Keratinocyte (primary cell): ENCODE results near the gene SAMD4B. TPM values are rescaled to one million over a fixed set of nuclear protein-coding genes. Genes with fewer than 3 reads are reported as not detected.
A peak's percentile ranks its signal among the peaks of the same experiment; 100 is the strongest.

Experiments
- DNase-seq: peaks from one replicate; pipeline ENCODE4 v3.0.0-alpha.2; 2011; ENCODE audit warnings: low read depth, missing footprints, low spot score
- FAIRE-seq: peaks from 2 replicates; lab custom pipeline; 2011; peaks lifted over from hg19 to GRCh38; lab: Jason Lieb, UNC
- H2AFZ ChIP-seq: 2 replicates; pipeline ENCODE4 v1.6.0; 2012; ENCODE audit warnings: low read length, control low read depth, inconsistent platforms; ENCODE audit not compliant: control insufficient read depth
- H3K27ac ChIP-seq: 2 replicates; pipeline ENCODE4 v1.5.1; 2011; ENCODE audit warnings: low read length; ENCODE audit not compliant: control insufficient read depth, insufficient read depth
- H3K27me3 ChIP-seq: 3 replicates; pipeline ENCODE4 v1.6.0; 2011; ENCODE audit warnings: low read length; ENCODE audit not compliant: control insufficient read depth, insufficient read depth; ENCODE audit errors: extremely low read depth
- H3K36me3 ChIP-seq, 2 experiments: 2 replicates in 1 of 2; 3 replicates in 1 of 2; pipeline ENCODE4 v1.5.1; 2011; ENCODE audit warnings: low read length in 2 of 2, mild to moderate bottlenecking in 1 of 2; ENCODE audit not compliant: control insufficient read depth in 2 of 2, insufficient read depth in 2 of 2; ENCODE audit errors: extremely low read depth in 1 of 2
- H3K4me1 ChIP-seq: 3 replicates; pipeline ENCODE4 v1.5.1; 2011; ENCODE audit warnings: low read length; ENCODE audit not compliant: control insufficient read depth, insufficient read depth; ENCODE audit errors: extremely low read depth
- H3K4me2 ChIP-seq: 3 replicates; pipeline ENCODE4 v1.6.0; 2011; ENCODE audit warnings: low read depth, low read length; ENCODE audit not compliant: control insufficient read depth, insufficient read depth; ENCODE audit errors: extremely low read depth
- H3K4me3 ChIP-seq, 3 experiments: fragments of 200-600 bp in 1 of 3; sonication (generic) in 1 of 3; 2 replicates in 2 of 3; 3 replicates in 1 of 3; pipeline ENCODE4 v1.5.1; 2011 to 2016; ENCODE audit warnings: low read length in 3 of 3, mild to moderate bottlenecking in 3 of 3, control low read depth in 2 of 3, inconsistent platforms in 1 of 3, low read depth in 1 of 3, mixed read lengths in 1 of 3, mixed run types in 1 of 3, moderate library complexity in 1 of 3; ENCODE audit not compliant: control insufficient read depth in 2 of 3, insufficient read depth in 2 of 3; ENCODE audit errors: extremely low read depth in 1 of 3
- H3K79me2 ChIP-seq: 2 replicates; pipeline ENCODE4 v1.6.0; 2012; ENCODE audit warnings: low read length; ENCODE audit not compliant: control insufficient read depth, insufficient read depth
- H3K9ac ChIP-seq: 3 replicates; pipeline ENCODE4 v1.6.0; 2011; ENCODE audit warnings: low read length; ENCODE audit not compliant: control insufficient read depth, insufficient read depth; ENCODE audit errors: extremely low read depth
- H3K9me1 ChIP-seq: 3 replicates; pipeline ENCODE4 v1.6.0; 2011; ENCODE audit warnings: low read length; ENCODE audit not compliant: control insufficient read depth, insufficient read depth; ENCODE audit errors: extremely low read depth
- H3K9me3 ChIP-seq: 2 replicates; pipeline ENCODE4 v1.5.1; 2012; ENCODE audit warnings: low read depth, low read length; ENCODE audit not compliant: control insufficient read depth
- H4K20me1 ChIP-seq: 3 replicates; pipeline ENCODE4 v1.6.0; 2011; ENCODE audit warnings: low read length; ENCODE audit not compliant: control insufficient read depth, insufficient read depth; ENCODE audit errors: extremely low read depth
- CTCF ChIP-seq, 3 experiments: IDR thresholded peaks in 1 of 3; conservative IDR thresholded peaks in 1 of 3; optimal IDR thresholded peaks in 1 of 3; 2 replicates in 2 of 3; 3 replicates in 1 of 3; pipeline versions ENCODE3 to v1.5.1; 2011; ENCODE audit warnings: low read length in 3 of 3, mild to moderate bottlenecking in 3 of 3, moderate library complexity in 2 of 3, control low read depth in 1 of 3, inconsistent platforms in 1 of 3; ENCODE audit not compliant: insufficient read depth in 2 of 3; ENCODE audit errors: extremely low read depth in 1 of 3
- EZH2 ChIP-seq: IDR thresholded peaks from one replicate; pipeline ENCODE4 v1.6.1; 2012; ENCODE audit warnings: inconsistent platforms, mild to moderate bottlenecking, low read length, moderate library complexity
- dilution Hi-C: fragments of 300-500 bp; cut with MboI; formaldehyde crosslinking; loops from one replicate; pipeline ENCODE4 v1.7.0; 2020; ENCODE audit warnings: low sequenced_read_pairs; ENCODE audit not compliant: extremely low pct_ligation_motif_present
- polyA minus RNA-seq, 3 experiments: library from RNA; depleted of rRNA, polyadenylated mRNA; stranded (reverse); fragments of >200 nt; gene quantifications; 1 replicate in 1 of 3; 2 replicates in 1 of 3; 3 replicates in 1 of 3; pipeline ENCODE4 v1.2.3, GENCODE V29; 2011
- polyA plus RNA-seq, 5 experiments: library from polyadenylated mRNA; depleted of rRNA in 3 of 5; stranded (reverse) in 3 of 5; stranded (forward) in 1 of 5; unstranded in 1 of 5; fragments of >200 nt; gene quantifications; 1 replicate in 1 of 5; 2 replicates in 3 of 5; 3 replicates in 1 of 5; pipeline versions ENCODE4 v1.2.1 to v1.2.3, GENCODE V29; 2011 to 2012; ENCODE audit warnings: missing spikeins in 2 of 5, low read depth in 1 of 5, low replicate concordance in 1 of 5

The SAMD4B gene
- polyA plus RNA-seq (20.9 to 40.5 TPM (median 28.1 TPM) in 3 replicates), polyA minus RNA-seq (49.3 to 187 TPM (median 51.5 TPM) in 3 replicates)
- 25.8 TPM for polyA plus RNA-seq (2011; ENCODE audit: low read depth)
- 35.4 and 54.2 TPM in 2 replicates for polyA plus RNA-seq (2011; cell fraction: cytosol; rRNA removed)
- 69.6 and 120 TPM in 2 replicates for polyA plus RNA-seq (2011; cell fraction: nucleus; rRNA removed)
- 62.8 and 74.0 TPM in 2 replicates for polyA plus RNA-seq (2012; ENCODE audit: low replicate concordance)
- polyA minus RNA-seq (2011; cell fraction: cytosol; rRNA and poly(A)+ RNA removed), result 55.6 TPM
- polyA minus RNA-seq (2011; cell fraction: nucleus; rRNA and poly(A)+ RNA removed), result 33.1 and 41.6 TPM in 2 replicates

GRCh38 chr19:39341719-39342604, at the start of gene SAMD4B:
Gene SAMD4B (plus strand): TSS chr19:39342421. CDS start chr19:39356894, 14,473 bp downstream.
- dilution Hi-C loops, result no loop called here
- FAIRE-seq, result peak; percentile 67
- Histone ChIP-seq H3K4me2 (peak within 1 kb of the TSS; percentile 91), H3K9me1 (peaks cover 2% of the 10 kb centered on the region), H3K4me1 (peaks cover 12% of the 10 kb centered on the region), H3K79me2 (peaks cover 35% of the 10 kb centered on the region), H3K9ac (peak within 1 kb of the TSS; percentile 88), H2AFZ (peak within 1 kb of the TSS; percentile 99), H3K36me3 (peaks cover 0 to 5% of the 10 kb centered on the region in 2 experiments), H3K27ac (peak within 1 kb of the TSS; percentile 80), H4K20me1 (no peaks in the 10 kb centered on the region), H3K4me3 (peak within 1 kb of the TSS; percentile 86 to 98 (median 91)), H3K27me3 (no peaks in the 10 kb centered on the region), H3K9me3 (no peaks in the 10 kb centered on the region)
- TF ChIP-seq CTCF (optimal IDR thresholded peaks at IDR 0.05 in 1 of 3, IDR thresholded peaks at IDR 0.05 in 1 of 3, conservative IDR thresholded peaks at IDR 0.05 in 1 of 3; ENCODE audit: extremely low read depth in 1 of 3, insufficient read depth in 2 of 3, low read length in 3 of 3) (peak; percentile 41 to 87 (median 70)), EZH2 (no peak)
- DNase-seq, result peak; percentile 86

GRCh38 chr19:39293394-39293793, 48.8 kb upstream of the SAMD4B start:
- dilution Hi-C loops, result no loop called here
- FAIRE-seq, result no peak
- H3K4me3 ChIP-seq, result no peak overlapping the region
- H3K4me2 ChIP-seq, result no peak overlapping the region
- peaks cover 3% of the 10 kb centered on the region for H3K27me3 ChIP-seq
- H3K9ac ChIP-seq, result no peak overlapping the region
- no peaks in the 10 kb centered on the region for H4K20me1 ChIP-seq
- no peak overlapping the region for H3K27ac ChIP-seq
- no peaks in the 10 kb centered on the region for H3K9me1 ChIP-seq
- H2AFZ ChIP-seq, result no peak overlapping the region
- no peaks in the 10 kb centered on the region for H3K9me3 ChIP-seq
- H3K4me1 ChIP-seq, result no peaks in the 10 kb centered on the region
- H3K36me3 ChIP-seq, result no peaks in the 10 kb centered on the region
- DNase-seq, result no peak
- H3K79me2 ChIP-seq, result no peaks in the 10 kb centered on the region
- TF ChIP-seq EZH2, result no peak
